ENCODE data around the gene HECTD3.

GRCh38 chr1:45003741-45004140, 7.4 kb downstream of the HECTD3 start:
- TF ChIP-seq EZH2 (IDR thresholded peaks at IDR 0.05; ENCODE audit: borderline replicate concordance, low read depth, low read length, poor library complexity, severe bottlenecking) (no peak), CTCF (conservative IDR thresholded peaks at IDR 0.05; ENCODE audit: low read depth, low read length) (no peak)

Data from A673 (cell line).